Vagina (tissue), 2 donors: Measurements from ENCODE around the gene SQOR.

ENCODE experiments used
- POLR2A ChIP-seq, 2 donors: fragments of 450-650 bp; IDR thresholded peaks; one replicate each; pipeline ENCODE4 v1.6.1; 2017; ENCODE audit warnings: antibody characterized with exemption in 2 of 2, mild to moderate bottlenecking in 2 of 2, moderate library complexity in 2 of 2
- POLR2AphosphoS5 ChIP-seq, 2 donors: sonication (generic); formaldehyde crosslinking; IDR thresholded peaks; one replicate each; pipeline ENCODE4 v1.9.0; 2017; ENCODE audit warnings: antibody characterized with exemption in 2 of 2, mild to moderate bottlenecking in 2 of 2, low read depth in 1 of 2; ENCODE audit not compliant: insufficient read depth in 1 of 2
- TF ChIP-seq, protein P1 (sequence below), 3 experiments: fragments of 450-650 bp in 2 of 3; fragments of 200-600 bp in 1 of 3; sonication (generic) in 1 of 3; IDR thresholded peaks; one replicate each; pipeline ENCODE4 v1.5.1; 2017 to 2019; ENCODE audit warnings: antibody characterized with exemption in 3 of 3, mild to moderate bottlenecking in 2 of 3, moderate library complexity in 2 of 3

DNA sequence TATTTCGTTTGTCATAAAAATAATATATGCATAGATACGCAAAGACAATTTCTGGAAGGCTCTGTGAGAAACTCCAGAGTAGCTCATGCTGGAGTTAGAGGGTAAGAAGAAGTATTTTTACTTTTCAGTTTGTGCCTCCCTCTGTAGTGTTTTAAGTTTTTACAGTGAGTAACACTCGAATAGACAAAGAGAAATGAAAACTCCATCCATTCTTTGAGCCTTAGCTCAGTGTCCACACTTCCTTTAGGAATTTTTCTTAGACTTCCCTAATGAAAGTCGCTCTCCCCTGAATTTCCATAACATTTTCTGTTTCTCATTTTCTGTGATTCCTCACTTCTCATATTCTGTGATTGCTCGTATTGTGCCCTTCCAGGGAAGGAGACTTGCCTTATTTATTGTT is 45.6 kb upstream of the SQOR start:
- TF ChIP-seq POLR2AphosphoS5 (IDR thresholded peaks at IDR 0.05; ENCODE audit: insufficient read depth in 1 of 2, low read depth in 1 of 2) (no peak), POLR2A (IDR thresholded peaks at IDR 0.05) (no peak)
- TF ChIP-seq, protein P1, sequence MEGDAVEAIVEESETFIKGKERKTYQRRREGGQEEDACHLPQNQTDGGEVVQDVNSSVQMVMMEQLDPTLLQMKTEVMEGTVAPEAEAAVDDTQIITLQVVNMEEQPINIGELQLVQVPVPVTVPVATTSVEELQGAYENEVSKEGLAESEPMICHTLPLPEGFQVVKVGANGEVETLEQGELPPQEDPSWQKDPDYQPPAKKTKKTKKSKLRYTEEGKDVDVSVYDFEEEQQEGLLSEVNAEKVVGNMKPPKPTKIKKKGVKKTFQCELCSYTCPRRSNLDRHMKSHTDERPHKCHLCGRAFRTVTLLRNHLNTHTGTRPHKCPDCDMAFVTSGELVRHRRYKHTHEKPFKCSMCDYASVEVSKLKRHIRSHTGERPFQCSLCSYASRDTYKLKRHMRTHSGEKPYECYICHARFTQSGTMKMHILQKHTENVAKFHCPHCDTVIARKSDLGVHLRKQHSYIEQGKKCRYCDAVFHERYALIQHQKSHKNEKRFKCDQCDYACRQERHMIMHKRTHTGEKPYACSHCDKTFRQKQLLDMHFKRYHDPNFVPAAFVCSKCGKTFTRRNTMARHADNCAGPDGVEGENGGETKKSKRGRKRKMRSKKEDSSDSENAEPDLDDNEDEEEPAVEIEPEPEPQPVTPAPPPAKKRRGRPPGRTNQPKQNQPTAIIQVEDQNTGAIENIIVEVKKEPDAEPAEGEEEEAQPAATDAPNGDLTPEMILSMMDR (IDR thresholded peaks at IDR 0.05), result no peak
